Measurements from ENCODE around the gene PRPF4. TPM values are rescaled to one million over a fixed set of nuclear protein-coding genes. Genes with fewer than 3 reads are reported as not detected.

Gene PRPF4
- total RNA-seq, 2 donors from 2014 or later, result 5.6 to 10.1 TPM

- Histone ChIP-seq H3K27ac (no peak overlapping the region), H3K4me1 (no peaks in the 10 kb centered on the region), H3K9me3 (no peaks in the 10 kb centered on the region), H3K36me3 (replicated peaks in 1 of 2; ENCODE audit: insufficient read depth in 1 of 2, low read depth in 2 of 2) (no peaks in the 10 kb centered on the region), H3K27me3 (no peaks in the 10 kb centered on the region), H3K4me3 (no peak overlapping the region)
- no peak for TF ChIP-seq POLR2A (IDR thresholded peaks at IDR 0.05)
- TF ChIP-seq, protein P1, sequence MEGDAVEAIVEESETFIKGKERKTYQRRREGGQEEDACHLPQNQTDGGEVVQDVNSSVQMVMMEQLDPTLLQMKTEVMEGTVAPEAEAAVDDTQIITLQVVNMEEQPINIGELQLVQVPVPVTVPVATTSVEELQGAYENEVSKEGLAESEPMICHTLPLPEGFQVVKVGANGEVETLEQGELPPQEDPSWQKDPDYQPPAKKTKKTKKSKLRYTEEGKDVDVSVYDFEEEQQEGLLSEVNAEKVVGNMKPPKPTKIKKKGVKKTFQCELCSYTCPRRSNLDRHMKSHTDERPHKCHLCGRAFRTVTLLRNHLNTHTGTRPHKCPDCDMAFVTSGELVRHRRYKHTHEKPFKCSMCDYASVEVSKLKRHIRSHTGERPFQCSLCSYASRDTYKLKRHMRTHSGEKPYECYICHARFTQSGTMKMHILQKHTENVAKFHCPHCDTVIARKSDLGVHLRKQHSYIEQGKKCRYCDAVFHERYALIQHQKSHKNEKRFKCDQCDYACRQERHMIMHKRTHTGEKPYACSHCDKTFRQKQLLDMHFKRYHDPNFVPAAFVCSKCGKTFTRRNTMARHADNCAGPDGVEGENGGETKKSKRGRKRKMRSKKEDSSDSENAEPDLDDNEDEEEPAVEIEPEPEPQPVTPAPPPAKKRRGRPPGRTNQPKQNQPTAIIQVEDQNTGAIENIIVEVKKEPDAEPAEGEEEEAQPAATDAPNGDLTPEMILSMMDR (IDR thresholded peaks at IDR 0.05), result no peak
- intact Hi-C loops (cut with DNase I), result no loop called here
- WGBS, 2 donors, result 89 to 95% methylated on average over 4 of the region's 4 CpGs
- DNase-seq (no peak), ATAC-seq (no peak)
Observed at GRCh38 chr9:113326230-113326629, 50.8 kb downstream of the PRPF4 start.

DNA sequence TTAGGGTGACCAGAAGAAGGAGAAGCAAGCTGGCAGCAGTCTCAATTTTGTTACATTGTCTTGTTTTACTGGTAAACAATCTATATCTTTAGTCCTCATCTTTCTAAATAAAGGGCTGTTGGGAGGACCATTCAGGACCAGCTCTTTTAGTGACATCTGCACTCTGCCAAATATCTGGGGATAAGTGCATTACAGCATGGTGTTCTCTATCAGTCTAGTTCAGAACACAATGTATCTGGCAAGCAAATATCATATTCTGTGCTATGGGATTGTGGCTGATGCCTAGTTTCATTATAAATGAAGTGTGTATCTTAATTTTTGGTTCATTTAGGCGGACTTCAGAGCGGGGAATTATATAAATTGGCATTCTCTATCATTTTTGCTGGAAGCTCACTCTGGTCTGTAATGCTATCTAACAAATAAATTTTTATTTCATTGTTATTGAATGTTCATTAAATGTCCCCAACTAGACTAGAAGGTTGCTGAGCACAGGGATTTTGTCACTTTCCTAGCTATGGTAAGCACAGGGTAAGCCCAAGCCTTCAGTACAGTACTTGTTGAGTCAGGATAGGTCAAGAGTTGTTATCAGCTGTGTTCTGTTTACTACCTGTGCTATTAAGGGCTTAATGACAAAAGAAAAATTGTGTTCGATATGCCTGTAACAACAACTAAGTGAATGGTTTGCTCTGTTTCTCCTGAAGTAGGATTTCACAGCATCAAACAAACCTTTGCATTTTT, 52.8 kb downstream of the PRPF4 start:
- no peak for TF ChIP-seq POLR2A (IDR thresholded peaks at IDR 0.05)
- TF ChIP-seq, protein P1 (IDR thresholded peaks at IDR 0.05), result no peak
- WGBS, 2 donors, result 88 to 95% methylated on average over 3 of the region's 3 CpGs
- Histone ChIP-seq H3K36me3 (replicated peaks in 1 of 2; ENCODE audit: insufficient read depth in 1 of 2, low read depth in 2 of 2) (no peaks in the 10 kb centered on the region), H3K4me3 (no peak overlapping the region), H3K4me1 (no peaks in the 10 kb centered on the region), H3K9me3 (no peaks in the 10 kb centered on the region), H3K27ac (no peak overlapping the region), H3K27me3 (no peaks in the 10 kb centered on the region)
- ATAC-seq (no peak), DNase-seq (no peak)
- intact Hi-C loops (cut with DNase I), result no loop called here

DNA sequence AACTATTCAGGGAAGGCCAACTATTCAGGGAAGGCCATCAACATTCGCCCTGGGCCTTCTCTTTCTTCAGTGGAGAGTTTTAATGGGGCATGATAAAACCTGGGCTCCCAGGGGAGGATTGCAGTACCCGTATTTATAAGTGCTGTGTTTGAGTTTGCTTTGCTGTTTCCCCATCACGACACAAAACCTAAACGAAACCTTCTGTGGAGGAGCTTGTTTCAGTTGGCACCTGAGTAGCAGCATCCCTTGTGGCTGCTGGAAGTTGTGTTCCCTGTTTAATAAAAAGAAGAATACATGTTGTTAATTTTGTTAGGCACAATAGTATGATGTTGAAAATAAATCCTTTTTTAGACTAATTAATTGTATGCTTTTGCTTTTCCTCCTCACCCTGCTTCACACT, 56.3 kb downstream of the PRPF4 start:
- no peaks in the 10 kb centered on the region for H3K4me1 ChIP-seq
- no peaks in the 10 kb centered on the region for H3K27me3 ChIP-seq
- H3K4me3 ChIP-seq, result no peak overlapping the region
- no peaks in the 10 kb centered on the region for H3K36me3 ChIP-seq (replicated peaks in 1 of 2; ENCODE audit: insufficient read depth in 1 of 2, low read depth in 2 of 2)
- intact Hi-C loops (cut with DNase I), result no loop called here
- ATAC-seq (no peak), DNase-seq (no peak)
- TF ChIP-seq POLR2A (IDR thresholded peaks at IDR 0.05), result no peak
- TF ChIP-seq, protein P1 (IDR thresholded peaks at IDR 0.05), result no peak
- H3K9me3 ChIP-seq, result no peaks in the 10 kb centered on the region
- 62 to 70% methylated on average over 4 of the region's 4 CpGs for WGBS, 2 donors
- H3K27ac ChIP-seq, result no peak overlapping the region

GRCh38 chr9:113337714-113338113, 62.3 kb downstream of the PRPF4 start:
- Histone ChIP-seq H3K4me3 (no peak overlapping the region), H3K27ac (no peak overlapping the region), H3K9me3 (no peaks in the 10 kb centered on the region), H3K36me3 (replicated peaks in 1 of 2; ENCODE audit: insufficient read depth in 1 of 2, low read depth in 2 of 2) (no peaks in the 10 kb centered on the region), H3K4me1 (peaks cover 17% of the 10 kb centered on the region), H3K27me3 (no peaks in the 10 kb centered on the region)
- ATAC-seq (no peak), DNase-seq (no peak)
- intact Hi-C loops (cut with DNase I), result no loop called here
- WGBS, 2 donors, result 85 to 100% methylated on average over 2 of the region's 2 CpGs
- TF ChIP-seq POLR2A (IDR thresholded peaks at IDR 0.05), result no peak
- TF ChIP-seq, protein P1 (IDR thresholded peaks at IDR 0.05), result no peak
